ENCODE results near the gene RAPGEF1.
A peak's percentile ranks its signal among the peaks of the same experiment; 100 is the strongest.

RAPGEF1 gene

DNA sequence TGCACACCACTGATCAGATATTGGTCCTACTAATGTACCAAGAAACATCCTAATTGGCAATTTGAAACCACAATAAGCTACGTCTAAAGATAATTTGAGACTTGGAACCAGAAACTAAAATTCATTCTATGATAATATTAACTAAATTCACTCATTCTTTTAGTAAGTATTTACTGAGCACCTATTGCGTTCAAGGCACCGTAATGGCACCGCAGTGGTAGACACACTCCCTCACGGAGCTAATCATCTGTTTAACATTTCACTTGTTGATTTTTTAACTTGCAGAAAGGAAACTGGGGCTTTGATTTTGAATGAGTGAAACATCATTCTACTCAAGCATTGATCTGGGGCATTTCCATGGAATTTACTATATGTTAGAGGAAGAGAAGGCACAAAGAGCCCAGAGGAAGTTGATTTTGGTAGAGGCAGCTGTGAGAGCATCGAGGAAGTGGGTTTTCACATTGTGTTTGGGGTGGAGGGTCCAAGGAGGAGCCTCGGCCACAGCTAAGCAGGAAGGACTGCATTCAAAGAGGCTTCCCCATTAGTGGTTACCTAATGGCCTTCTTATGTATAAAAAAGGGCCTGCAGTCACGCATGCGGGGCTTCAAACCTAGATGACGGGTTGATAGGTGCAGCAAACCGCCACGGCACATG lies 7.1 kb downstream of the RAPGEF1 start:
- DNase-seq (ENCODE audit: insufficient read length, low spot score) (no peak), FAIRE-seq (no peak)
- TF ChIP-seq POU2F2 (IDR thresholded peaks at IDR 0.05; ENCODE audit: low read depth, low read length) (peak; percentile 61; the same call in 1 of the 2 replicates), POLR2AphosphoS5 (IDR thresholded peaks at IDR 0.05; ENCODE audit: low read depth, low read length) (no peak), SPI1 (IDR thresholded peaks at IDR 0.05; ENCODE audit: low read depth, low read length) (peak; percentile 69), TAF1 (IDR thresholded peaks at IDR 0.05; ENCODE audit: low read depth, low read length) (no peak)

GRCh38 chr9:131732061-131732526 lies 7.8 kb downstream of the RAPGEF1 start:
- FAIRE-seq (peak; percentile 5), DNase-seq (ENCODE audit: insufficient read length, low spot score) (no peak)
- TF ChIP-seq POLR2A (IDR thresholded peaks at IDR 0.05; ENCODE audit: low read depth, low read length) (peak; percentile 39; the same call in 1 of the 2 replicates), POU2F2 (IDR thresholded peaks at IDR 0.05; ENCODE audit: low read depth, low read length) (no peak)

DNA sequence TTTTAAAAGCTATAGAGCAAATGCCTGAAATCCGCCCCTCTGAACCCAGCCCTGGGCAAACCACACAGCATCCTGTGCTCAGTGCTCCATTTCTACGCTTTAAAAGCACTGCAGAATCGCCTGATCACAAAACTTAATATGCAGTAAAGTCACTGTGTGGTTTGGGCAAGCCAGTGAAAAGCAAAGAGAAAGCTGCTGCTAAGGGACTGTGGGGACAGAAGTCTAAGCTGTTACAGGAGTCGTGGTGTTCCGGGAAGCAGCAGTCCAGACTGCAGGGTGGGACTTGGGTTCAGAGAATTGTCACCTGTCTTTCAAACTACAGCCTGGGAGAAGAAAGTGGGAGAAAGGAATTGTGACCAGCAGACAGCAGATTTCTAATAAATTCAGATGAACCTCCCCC lies 8.2 kb downstream of the RAPGEF1 start:
- FAIRE-seq = no peak
- TF ChIP-seq POLR2AphosphoS5 (IDR thresholded peaks at IDR 0.05; ENCODE audit: low read depth, low read length) (no peak; the same call in 1 of the 2 replicates), POU2F2 (IDR thresholded peaks at IDR 0.05; ENCODE audit: low read depth, low read length) (peak; percentile 20; the same call in 1 of the 2 replicates)
- DNase-seq (ENCODE audit: insufficient read length, low spot score) = no peak

- TF ChIP-seq PAX5 (IDR thresholded peaks at IDR 0.05; ENCODE audit: insufficient read depth, low read length, severe bottlenecking) = no peak
- TF ChIP-seq POLR2AphosphoS5 (IDR thresholded peaks at IDR 0.05; ENCODE audit: low read depth, low read length) = no peak; the same call in 1 of the 2 replicates
- no peak for TF ChIP-seq TAF1 (IDR thresholded peaks at IDR 0.05; ENCODE audit: low read depth, low read length)
- TF ChIP-seq POU2F2 (IDR thresholded peaks at IDR 0.05; ENCODE audit: low read depth, low read length) = no peak
- no peak for TF ChIP-seq POLR2A (IDR thresholded peaks at IDR 0.05; ENCODE audit: low read depth, low read length)
- no peak for TF ChIP-seq SPI1 (IDR thresholded peaks at IDR 0.05; ENCODE audit: low read depth, low read length)
- FAIRE-seq (peak; percentile 38), DNase-seq (ENCODE audit: insufficient read length, low spot score) (no peak)
Observed at GRCh38 chr9:131731237-131731636, 8.6 kb downstream of the RAPGEF1 start.

GRCh38 chr9:131728961-131729360 lies 10.9 kb downstream of the RAPGEF1 start:
- DNase-seq (ENCODE audit: insufficient read length, low spot score) (no peak), FAIRE-seq (peak; percentile 77)
- TF ChIP-seq POLR2A (IDR thresholded peaks at IDR 0.05; ENCODE audit: low read depth, low read length) (peak; percentile 66), POU2F2 (IDR thresholded peaks at IDR 0.05; ENCODE audit: low read depth, low read length) (no peak), SPI1 (IDR thresholded peaks at IDR 0.05; ENCODE audit: low read depth, low read length) (no peak), POLR2AphosphoS5 (IDR thresholded peaks at IDR 0.05; ENCODE audit: low read depth, low read length) (peak; percentile 73; the same call in 1 of the 2 replicates), TAF1 (IDR thresholded peaks at IDR 0.05; ENCODE audit: low read depth, low read length) (no peak), PAX5 (IDR thresholded peaks at IDR 0.05; ENCODE audit: insufficient read depth, low read length, severe bottlenecking) (no peak)

DNA sequence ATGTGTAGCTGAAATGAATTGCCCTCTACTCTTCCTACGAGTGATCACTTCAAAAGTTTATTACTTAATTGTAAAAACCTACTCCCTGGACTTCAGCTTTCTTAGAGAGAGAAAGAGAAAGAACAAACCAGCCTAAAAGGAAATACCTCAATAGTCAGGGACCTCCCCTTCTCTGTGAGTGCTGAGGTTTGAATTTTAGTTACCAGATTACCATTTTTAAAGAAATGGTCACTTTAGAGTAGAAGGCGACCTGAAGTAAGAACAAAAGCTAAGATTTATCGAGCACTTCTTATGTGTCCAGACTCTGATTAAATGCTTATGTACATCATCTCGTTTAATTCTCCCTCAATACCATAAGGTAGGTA lies 11.3 kb downstream of the RAPGEF1 start:
- DNase-seq (ENCODE audit: insufficient read length, low spot score) = no peak
- FAIRE-seq = no peak
- TF ChIP-seq TAF1 (IDR thresholded peaks at IDR 0.05; ENCODE audit: low read depth, low read length) (no peak), POLR2A (IDR thresholded peaks at IDR 0.05; ENCODE audit: low read depth, low read length) (no peak), SPI1 (IDR thresholded peaks at IDR 0.05; ENCODE audit: low read depth, low read length) (no peak), POLR2AphosphoS5 (IDR thresholded peaks at IDR 0.05; ENCODE audit: low read depth, low read length) (no peak), PAX5 (IDR thresholded peaks at IDR 0.05; ENCODE audit: insufficient read depth, low read length, severe bottlenecking) (no peak), POU2F2 (IDR thresholded peaks at IDR 0.05; ENCODE audit: low read depth, low read length) (no peak)

- DNase-seq (ENCODE audit: insufficient read length, low spot score) (no peak), FAIRE-seq (peak; percentile 61)
- TF ChIP-seq POLR2AphosphoS5 (IDR thresholded peaks at IDR 0.05; ENCODE audit: low read depth, low read length) (no peak), POU2F2 (IDR thresholded peaks at IDR 0.05; ENCODE audit: low read depth, low read length) (peak; percentile 85), TAF1 (IDR thresholded peaks at IDR 0.05; ENCODE audit: low read depth, low read length) (0 out of 2 replicates have a peak, but pooled peaks have one; percentile 25), SPI1 (IDR thresholded peaks at IDR 0.05; ENCODE audit: low read depth, low read length) (no peak), PAX5 (IDR thresholded peaks at IDR 0.05; ENCODE audit: insufficient read depth, low read length, severe bottlenecking) (no peak), POLR2A (IDR thresholded peaks at IDR 0.05; ENCODE audit: low read depth, low read length) (0 out of 2 replicates have a peak, but pooled peaks have one; percentile 26)
Observed at GRCh38 chr9:131727795-131728545, 11.9 kb downstream of the RAPGEF1 start.

DNA sequence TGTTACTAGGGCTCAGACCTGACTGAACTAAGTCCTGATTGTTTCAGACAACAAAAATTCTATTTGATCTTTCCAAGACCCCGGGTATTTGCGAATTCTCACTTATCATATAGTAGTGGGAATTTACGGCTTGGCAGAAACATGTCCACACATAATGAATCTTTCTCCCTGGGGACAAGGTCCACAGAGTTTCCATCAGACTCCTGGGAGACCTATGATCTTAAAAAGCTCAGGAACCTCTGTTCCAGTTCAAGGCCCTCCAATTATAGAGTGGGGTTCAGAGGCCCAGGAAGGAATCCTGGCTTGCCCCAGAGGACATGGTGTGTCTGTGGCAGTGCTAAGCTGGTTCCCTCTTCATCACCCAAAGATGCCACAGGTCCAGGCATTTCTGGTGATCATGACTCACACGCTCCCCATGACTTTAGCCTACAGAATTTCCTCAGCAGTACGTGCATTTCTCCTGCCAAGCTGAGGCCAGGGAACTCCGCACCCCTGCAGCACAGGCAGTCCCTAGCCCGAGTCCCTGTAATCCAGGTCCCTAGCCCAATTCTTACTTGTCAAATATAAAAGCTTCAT lies 12.6 kb downstream of the RAPGEF1 start:
- FAIRE-seq = peak; percentile 52
- DNase-seq (ENCODE audit: insufficient read length, low spot score) = no peak
- TF ChIP-seq POLR2AphosphoS5 (IDR thresholded peaks at IDR 0.05; ENCODE audit: low read depth, low read length) (no peak), POLR2A (IDR thresholded peaks at IDR 0.05; ENCODE audit: low read depth, low read length) (no peak), POU2F2 (IDR thresholded peaks at IDR 0.05; ENCODE audit: low read depth, low read length) (no peak), PAX5 (IDR thresholded peaks at IDR 0.05; ENCODE audit: insufficient read depth, low read length, severe bottlenecking) (no peak), TAF1 (IDR thresholded peaks at IDR 0.05; ENCODE audit: low read depth, low read length) (no peak), SPI1 (IDR thresholded peaks at IDR 0.05; ENCODE audit: low read depth, low read length) (no peak)

DNA sequence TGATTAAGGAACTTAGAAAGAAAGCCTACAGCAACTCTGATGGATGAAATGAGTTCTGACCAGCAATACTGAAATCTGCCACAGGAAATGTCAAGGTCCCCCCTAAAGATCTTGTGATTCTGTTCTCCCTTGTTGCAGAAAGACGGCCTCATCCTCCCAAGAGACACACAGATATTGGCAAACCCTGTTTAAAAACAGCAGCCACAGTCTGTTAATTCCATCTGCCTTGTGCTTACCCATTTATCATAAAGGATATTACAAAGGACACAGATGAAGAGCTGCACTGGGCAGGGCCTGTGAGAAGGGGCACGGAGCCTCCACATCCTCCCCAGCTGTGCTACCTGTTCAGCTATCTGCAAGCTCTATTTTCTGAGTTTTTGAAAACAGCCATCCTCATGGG lies 15.2 kb downstream of the RAPGEF1 start:
- DNase-seq (ENCODE audit: insufficient read length, low spot score) (no peak), FAIRE-seq (no peak)
- no peak for TF ChIP-seq POU2F2 (IDR thresholded peaks at IDR 0.05; ENCODE audit: low read depth, low read length)
- TF ChIP-seq SPI1 (IDR thresholded peaks at IDR 0.05; ENCODE audit: low read depth, low read length) = no peak
- TF ChIP-seq PAX5 (IDR thresholded peaks at IDR 0.05; ENCODE audit: insufficient read depth, low read length, severe bottlenecking) = no peak
- TF ChIP-seq POLR2AphosphoS5 (IDR thresholded peaks at IDR 0.05; ENCODE audit: low read depth, low read length) = no peak
- no peak for TF ChIP-seq POLR2A (IDR thresholded peaks at IDR 0.05; ENCODE audit: low read depth, low read length)
